Ureter (tissue), 1 donor: ENCODE measurements around the gene DENND2D. TPM values are rescaled to one million over a fixed set of nuclear protein-coding genes. Genes with fewer than 3 reads are reported as not detected.

Experiments
- DNase-seq: peaks from one replicate; pipeline ENCODE4 v3.0.0-alpha.2; 2020; ENCODE audit warnings: low spot score
- total RNA-seq: library from RNA; stranded (reverse); gene quantifications from one replicate; pipeline ENCODE4 v1.2.4, GENCODE V29; 2023
- donor health status: DM: yes; HTN: yes; CAD: no.

The DENND2D gene
- total RNA-seq, 1 donor from 2014 or later, result 134 TPM

GRCh38 chr1:111202707-111203623, 2.5 kb upstream of the DENND2D start:
- no peak for DNase-seq

DNA sequence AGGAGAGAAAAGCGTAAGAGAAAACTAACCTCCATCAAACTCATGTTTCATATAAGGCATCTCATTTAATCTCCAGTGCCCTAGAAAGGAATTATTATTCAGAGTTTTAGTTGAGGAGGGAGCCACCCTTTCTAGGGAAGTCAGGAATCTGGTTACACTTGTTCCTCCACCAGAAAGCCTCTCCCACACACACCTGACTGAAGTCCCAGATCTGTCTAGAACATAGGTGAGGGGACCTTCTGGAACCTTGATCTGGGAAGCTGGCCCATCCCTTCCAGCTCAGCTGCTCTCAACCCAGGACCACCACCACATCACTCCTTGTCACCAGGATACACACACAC, 1.9 kb upstream of the DENND2D start:
- no peak for DNase-seq

DNA sequence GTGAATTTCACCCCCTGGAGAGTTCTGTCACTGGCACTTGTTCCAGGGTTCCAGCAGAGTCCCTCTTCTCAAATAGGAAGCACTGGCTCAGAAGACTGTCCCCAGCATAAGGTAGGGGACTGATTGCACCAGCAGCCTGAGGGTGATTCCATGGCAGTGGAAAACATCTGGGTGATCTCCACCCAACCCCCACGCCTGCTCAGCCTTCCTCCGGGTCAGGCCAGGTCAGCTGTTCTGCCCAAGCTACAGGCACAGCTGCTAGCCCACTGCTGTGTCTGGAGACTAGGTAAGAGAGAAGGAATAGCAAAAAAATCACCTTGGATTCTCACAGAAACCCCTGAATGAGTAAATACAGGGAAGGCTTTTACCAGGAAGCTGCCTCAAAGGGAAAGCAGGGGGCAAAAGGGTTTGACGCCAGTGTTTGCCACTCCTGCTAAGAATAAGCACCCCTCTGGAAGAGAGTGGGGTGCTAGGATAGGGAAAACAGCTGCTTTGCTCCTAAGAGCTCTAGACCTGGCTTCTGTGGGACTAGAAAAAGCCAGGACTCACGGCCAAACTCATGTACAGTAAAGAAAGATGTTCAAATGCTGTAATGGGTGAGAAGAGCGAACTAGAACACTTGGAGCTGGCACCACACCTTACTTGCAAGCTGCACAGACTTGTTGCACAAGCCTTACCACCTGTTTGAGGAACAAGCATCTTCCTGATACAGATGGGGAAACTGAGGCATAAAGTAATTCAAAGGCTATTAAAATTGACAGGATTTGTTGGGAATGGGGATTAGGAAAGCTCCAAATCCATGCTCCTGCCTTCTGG, 1.0 kb upstream of the DENND2D start:
- no peak for DNase-seq

- DNase-seq, result no peak
These were observed 336 bp upstream of the DENND2D start for GRCh38 chr1:111200802-111201161.

GRCh38 chr1:111199329-111199728, 1.1 kb downstream of the DENND2D start:
- no peak for DNase-seq

- DNase-seq, result no peak
These were observed 1.6 kb downstream of the DENND2D start for GRCh38 chr1:111198836-111199235.

DNA sequence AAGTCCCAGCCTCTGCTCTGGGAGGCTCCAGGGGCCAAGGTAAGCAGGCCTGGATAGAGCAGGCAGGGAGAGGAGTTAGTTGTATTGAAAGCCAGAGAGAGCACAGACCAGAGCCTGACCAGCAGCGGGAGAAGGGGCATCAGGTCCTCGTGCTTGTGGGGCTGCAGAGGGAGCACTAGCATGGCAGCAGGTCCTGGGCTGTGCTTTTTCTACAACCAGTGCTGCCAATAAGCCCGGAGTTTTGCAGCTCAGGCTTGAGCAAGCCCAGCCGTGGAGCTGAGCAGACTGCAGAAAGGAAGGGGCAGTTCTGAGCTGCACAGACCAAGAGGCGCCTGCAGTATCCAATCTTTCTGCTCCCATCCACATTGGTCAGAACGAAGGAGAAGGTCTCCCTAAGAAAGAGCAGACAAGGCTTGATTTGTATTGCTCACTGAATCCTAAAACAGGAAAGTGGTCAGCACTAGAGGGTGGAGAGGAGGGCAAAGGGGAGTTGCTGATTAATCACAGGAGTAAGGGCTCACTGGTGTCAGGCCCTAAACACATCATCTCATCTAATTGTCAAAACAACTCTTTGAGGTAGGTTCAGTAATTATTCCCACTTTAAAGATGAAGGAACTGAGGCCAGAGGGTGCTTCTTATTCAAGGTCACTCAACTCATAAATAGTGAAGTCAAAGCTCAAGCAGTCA, 2.7 kb downstream of the DENND2D start:
- no peak for DNase-seq

DNA sequence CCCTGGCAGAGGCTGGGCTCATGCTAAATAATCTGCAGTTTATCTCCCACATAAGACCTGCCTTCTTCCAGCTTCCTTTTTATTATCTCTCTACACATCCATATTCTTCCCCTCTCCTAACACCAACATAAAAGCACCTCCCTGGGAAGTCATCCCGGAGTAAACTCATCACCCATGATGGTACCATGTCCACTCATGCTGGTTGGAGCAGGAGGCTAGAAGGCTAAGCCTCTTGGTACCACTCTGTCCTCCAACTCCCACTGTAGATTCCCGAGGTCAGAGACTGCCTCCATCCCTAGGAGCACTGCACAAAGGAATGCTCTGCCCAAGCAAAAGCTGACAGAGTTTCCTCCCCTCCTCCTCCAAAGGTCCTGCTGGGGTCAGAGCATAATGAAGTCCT, 4.2 kb downstream of the DENND2D start:
- DNase-seq, result no peak

DNA sequence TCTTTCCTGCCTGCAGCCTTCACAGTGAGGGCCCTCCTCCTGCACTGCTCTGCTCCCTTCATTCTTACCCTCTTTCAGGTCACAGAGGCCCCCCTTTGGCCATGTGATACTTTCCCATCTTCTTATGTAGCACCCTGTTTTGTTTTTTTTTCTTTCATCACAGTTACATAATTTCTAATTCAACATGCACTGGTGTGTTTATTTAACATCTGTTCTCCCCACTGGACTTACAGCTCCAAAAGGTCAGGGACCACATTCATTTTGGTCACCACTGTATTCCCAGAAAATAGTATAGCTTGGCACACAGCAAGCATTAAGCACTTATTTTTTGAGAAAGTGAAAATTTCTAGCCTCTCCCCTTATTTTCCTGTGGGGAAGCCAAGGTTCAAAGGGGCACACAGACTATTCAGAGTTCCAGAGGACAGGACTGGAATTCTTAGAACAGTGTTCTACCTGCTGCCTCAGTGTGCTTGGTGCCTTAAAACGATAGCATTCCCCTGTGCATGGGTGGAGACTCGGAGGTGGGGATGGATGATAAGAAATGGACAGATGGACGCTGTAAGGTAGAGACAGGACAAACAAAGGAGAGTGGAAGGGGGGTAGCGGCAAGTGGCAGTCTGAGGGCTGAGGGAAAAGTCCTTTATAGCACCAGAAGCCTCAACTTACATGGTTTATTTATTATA, 5.3 kb downstream of the DENND2D start:
- DNase-seq, result no peak

- DNase-seq, result no peak
These were observed 6.5 kb downstream of the DENND2D start for GRCh38 chr1:111193712-111194480.

DNA sequence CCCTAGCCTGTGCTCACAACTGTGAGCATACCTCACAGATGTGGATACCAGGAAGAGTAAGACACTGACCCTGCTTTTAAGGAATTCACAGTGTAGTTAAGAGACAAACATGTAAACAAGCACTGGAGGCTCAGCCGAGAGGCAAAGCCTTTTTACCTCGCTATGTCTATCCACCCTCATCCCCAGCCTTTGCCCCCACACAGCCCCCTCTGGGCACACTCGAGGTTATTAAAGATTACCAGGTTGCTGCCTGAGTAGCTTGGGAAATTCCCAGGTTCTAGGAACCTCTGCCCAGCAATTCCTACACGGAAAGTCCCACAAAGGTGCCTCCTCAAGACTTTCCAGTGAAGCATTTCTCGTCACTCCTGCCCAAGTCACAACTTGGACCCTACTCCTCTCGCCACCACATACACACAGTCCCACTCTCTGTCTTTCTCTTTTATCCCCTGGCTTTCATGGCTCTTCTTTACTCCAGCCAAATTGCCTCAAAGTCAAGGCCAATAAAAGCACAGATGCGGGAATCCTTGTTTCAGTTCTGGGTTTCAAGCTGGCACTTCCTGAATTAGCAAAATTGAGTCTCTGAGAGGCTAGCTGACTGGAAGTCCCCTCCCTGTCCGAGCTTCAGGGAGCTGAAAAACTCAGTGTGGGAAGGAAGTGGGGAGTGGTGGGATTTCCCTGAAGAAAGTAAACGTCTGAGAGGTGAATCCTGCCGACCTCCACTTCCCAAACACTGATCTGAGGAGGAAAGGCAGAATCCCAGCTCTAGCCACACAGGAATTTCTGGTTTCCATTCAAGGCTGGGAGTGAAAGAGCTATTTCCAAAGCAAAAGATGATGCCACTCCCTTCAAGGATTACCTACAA, 7.6 kb downstream of the DENND2D start:
- no peak for DNase-seq

DNA sequence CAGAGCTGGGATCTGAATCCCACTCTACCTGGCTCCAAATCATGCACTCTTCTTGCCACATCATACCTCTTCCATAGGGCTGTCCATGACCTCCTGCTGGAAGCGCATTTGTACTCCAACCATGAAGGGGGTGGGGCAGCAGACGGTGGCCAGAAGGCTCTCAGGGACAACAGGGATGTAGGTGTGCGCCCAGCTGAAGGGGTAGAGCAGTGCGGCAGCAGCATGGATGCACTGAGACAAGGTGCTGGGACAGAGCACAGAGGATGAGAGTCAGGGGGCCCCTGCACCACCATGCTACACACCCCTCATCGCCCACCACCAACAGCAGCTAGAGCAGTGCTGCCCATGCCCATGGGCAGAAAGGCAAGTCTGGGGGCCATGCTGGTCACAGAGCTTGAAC, 8.4 kb downstream of the DENND2D start:
- DNase-seq, result no peak

GRCh38 chr1:111191496-111191895, 8.9 kb downstream of the DENND2D start:
- no peak for DNase-seq

GRCh38 chr1:111190931-111191451, 9.5 kb downstream of the DENND2D start:
- no peak for DNase-seq

GRCh38 chr1:111184663-111185062, 15.8 kb downstream of the DENND2D start:
- DNase-seq, result no peak

DNA sequence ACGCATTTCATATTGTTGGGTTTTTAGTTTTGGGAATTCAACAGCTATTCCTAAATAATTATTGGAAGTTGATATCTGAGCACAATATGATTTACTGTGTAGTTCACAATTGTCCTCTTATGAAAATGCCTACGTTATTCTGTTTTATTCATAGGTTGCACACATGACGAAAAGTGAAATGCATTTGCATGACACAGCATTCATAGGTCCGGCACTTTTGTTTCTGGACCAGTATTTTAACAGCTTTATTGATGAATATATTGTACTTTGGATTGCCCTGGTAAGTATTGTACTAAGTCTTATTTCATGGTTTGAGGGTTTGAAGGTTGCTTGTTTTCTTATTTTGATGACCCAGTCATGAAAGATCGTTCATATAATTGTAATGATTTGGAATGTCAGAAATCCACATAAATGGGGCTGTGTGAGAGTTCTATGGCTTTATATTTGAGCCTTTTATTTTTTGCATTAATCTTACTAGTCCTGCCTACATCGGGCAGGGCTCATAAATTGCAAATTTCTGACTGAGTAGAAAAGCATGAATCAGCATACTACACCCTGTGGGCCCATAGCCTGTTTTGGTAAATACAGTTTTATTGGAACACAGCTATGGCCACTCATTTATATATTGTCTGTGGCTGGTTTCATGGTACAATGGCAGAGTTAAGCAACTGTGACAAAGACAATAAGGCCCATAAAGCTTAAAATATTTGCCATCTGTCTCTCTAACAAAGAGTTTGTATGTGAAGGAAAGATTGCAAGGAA, 17.0 kb downstream of the DENND2D start:
- no peak for DNase-seq

GRCh38 chr1:111182052-111182451, 18.4 kb downstream of the DENND2D start:
- DNase-seq, result no peak

DNA sequence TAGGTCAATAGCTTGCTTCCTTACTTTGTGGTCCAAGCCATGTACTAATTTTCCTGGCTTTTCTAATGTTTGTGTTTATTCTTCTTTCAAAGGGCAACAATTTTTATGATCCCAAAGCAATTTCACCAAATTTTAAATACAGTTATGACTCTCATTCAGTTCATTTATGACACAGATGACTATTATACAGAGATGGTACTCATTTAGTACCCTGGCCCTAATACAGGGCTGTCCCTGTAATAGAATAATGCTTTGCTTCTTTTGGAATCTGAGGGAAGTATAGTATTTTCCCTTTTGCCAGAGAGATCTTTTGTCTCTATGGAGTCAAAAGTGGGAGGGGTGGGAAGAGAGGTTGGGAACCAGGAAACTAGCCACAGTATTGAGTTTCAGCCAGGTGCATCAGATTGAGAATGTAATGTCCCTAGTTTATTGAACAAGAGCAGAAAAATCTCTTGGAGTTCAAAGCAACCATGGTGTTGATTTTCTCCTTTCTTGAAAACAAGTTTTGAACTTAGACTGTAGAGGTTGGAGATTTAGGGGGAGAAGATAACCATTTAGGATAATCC, 20.4 kb downstream of the DENND2D start:
- DNase-seq, result no peak

DNA sequence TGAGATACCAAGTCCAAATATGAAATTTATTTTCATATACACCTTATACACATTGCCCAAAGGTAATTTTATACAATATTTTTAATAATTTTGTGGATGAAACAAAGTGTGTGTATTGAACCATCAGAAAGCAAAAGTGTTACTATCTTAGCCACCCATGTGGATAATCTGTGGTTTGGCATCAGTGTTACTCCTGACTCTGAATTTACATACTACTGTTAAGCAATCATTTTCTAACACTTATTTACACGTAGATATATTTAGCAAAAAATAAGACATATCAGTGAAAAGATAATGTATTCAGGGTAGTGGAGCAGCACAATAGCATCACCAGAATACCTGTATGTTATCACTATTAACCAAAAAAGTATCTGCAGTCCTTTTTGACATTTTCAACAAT, 23.8 kb downstream of the DENND2D start:
- DNase-seq, result no peak
